ENCODE results near the gene ZNF470. TPM values are rescaled to one million over a fixed set of nuclear protein-coding genes. Genes with fewer than 3 reads are reported as not detected.

Gene ZNF470
- total RNA-seq, 1 donor from 2014 or later: 5.7 TPM

GRCh38 chr19:56566904-56567273 is 379 bp upstream of the ZNF470 start:
- Mint-ChIP-seq H3K4me3 (ENCODE audit: unreplicated experiment) (peak overlapping the region; percentile 97), H3K9me3 (ENCODE audit: unreplicated experiment) (peaks cover 51% of the 10 kb centered on the region), H3K4me1 (ENCODE audit: unreplicated experiment) (no peaks in the 10 kb centered on the region), H3K27ac (ENCODE audit: unreplicated experiment) (no peak overlapping the region), H3K36me3 (ENCODE audit: low read depth, unreplicated experiment) (peaks cover 76% of the 10 kb centered on the region), H3K27me3 (ENCODE audit: unreplicated experiment) (peaks cover 4% of the 10 kb centered on the region)
- DNase-seq (ENCODE audit: low spot score): peak; percentile 30
- TF ChIP-seq, protein P1, sequence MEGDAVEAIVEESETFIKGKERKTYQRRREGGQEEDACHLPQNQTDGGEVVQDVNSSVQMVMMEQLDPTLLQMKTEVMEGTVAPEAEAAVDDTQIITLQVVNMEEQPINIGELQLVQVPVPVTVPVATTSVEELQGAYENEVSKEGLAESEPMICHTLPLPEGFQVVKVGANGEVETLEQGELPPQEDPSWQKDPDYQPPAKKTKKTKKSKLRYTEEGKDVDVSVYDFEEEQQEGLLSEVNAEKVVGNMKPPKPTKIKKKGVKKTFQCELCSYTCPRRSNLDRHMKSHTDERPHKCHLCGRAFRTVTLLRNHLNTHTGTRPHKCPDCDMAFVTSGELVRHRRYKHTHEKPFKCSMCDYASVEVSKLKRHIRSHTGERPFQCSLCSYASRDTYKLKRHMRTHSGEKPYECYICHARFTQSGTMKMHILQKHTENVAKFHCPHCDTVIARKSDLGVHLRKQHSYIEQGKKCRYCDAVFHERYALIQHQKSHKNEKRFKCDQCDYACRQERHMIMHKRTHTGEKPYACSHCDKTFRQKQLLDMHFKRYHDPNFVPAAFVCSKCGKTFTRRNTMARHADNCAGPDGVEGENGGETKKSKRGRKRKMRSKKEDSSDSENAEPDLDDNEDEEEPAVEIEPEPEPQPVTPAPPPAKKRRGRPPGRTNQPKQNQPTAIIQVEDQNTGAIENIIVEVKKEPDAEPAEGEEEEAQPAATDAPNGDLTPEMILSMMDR (IDR thresholded peaks at IDR 0.05; ENCODE audit: unreplicated experiment): no peak

- no peak for DNase-seq (ENCODE audit: low spot score)
- H3K27ac Mint-ChIP-seq (ENCODE audit: unreplicated experiment): no peak overlapping the region
- no peaks in the 10 kb centered on the region for H3K4me1 Mint-ChIP-seq (ENCODE audit: unreplicated experiment)
- peak overlapping the region; percentile 62 for H3K4me3 Mint-ChIP-seq (ENCODE audit: unreplicated experiment)
- TF ChIP-seq, protein P1 (IDR thresholded peaks at IDR 0.05; ENCODE audit: unreplicated experiment): no peak
- peaks cover 64% of the 10 kb centered on the region for H3K9me3 Mint-ChIP-seq (ENCODE audit: unreplicated experiment)
- peaks cover 6% of the 10 kb centered on the region for H3K27me3 Mint-ChIP-seq (ENCODE audit: unreplicated experiment)
- H3K36me3 Mint-ChIP-seq (ENCODE audit: low read depth, unreplicated experiment): peaks cover 95% of the 10 kb centered on the region
Measured at GRCh38 chr19:56572589-56572988, 5.3 kb downstream of the ZNF470 start.

DNA sequence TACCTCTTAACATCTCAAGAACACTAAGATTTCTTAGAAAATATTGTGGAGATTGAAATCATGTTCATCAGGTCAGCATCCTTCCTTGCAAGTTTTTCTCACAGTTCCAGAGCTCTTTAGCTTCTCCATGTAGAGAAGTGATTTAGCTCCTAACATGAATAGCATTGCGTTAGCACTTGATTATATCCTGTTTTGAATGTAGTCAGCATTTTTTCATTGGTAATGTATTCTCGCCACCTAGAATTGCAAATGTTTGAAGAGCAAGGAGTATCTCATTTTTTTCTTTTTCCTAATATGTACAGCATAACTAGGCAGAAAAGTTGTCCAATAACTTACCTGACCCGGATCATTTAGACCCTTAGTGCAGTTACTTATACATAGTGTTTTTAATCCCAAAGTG is 6.6 kb downstream of the ZNF470 start:
- no peak overlapping the region for H3K27ac Mint-ChIP-seq (ENCODE audit: unreplicated experiment)
- no peaks in the 10 kb centered on the region for H3K4me1 Mint-ChIP-seq (ENCODE audit: unreplicated experiment)
- H3K4me3 Mint-ChIP-seq (ENCODE audit: unreplicated experiment): peak overlapping the region; percentile 49
- DNase-seq (ENCODE audit: low spot score): no peak
- H3K36me3 Mint-ChIP-seq (ENCODE audit: low read depth, unreplicated experiment): peaks cover 95% of the 10 kb centered on the region
- peaks cover 5% of the 10 kb centered on the region for H3K27me3 Mint-ChIP-seq (ENCODE audit: unreplicated experiment)
- H3K9me3 Mint-ChIP-seq (ENCODE audit: unreplicated experiment): peaks cover 67% of the 10 kb centered on the region
- TF ChIP-seq, protein P1 (IDR thresholded peaks at IDR 0.05; ENCODE audit: unreplicated experiment): no peak

- peaks cover 63% of the 10 kb centered on the region for H3K9me3 Mint-ChIP-seq (ENCODE audit: unreplicated experiment)
- H3K27me3 Mint-ChIP-seq (ENCODE audit: unreplicated experiment): peaks cover 5% of the 10 kb centered on the region
- TF ChIP-seq, protein P1 (IDR thresholded peaks at IDR 0.05; ENCODE audit: unreplicated experiment): no peak
- no peaks in the 10 kb centered on the region for H3K4me1 Mint-ChIP-seq (ENCODE audit: unreplicated experiment)
- H3K36me3 Mint-ChIP-seq (ENCODE audit: low read depth, unreplicated experiment): peaks cover 73% of the 10 kb centered on the region
- DNase-seq (ENCODE audit: low spot score): no peak
- H3K4me3 Mint-ChIP-seq (ENCODE audit: unreplicated experiment): peak overlapping the region; percentile 60
- no peak overlapping the region for H3K27ac Mint-ChIP-seq (ENCODE audit: unreplicated experiment)
Measured at GRCh38 chr19:56577719-56578602, 10.7 kb downstream of the ZNF470 start.

DNA sequence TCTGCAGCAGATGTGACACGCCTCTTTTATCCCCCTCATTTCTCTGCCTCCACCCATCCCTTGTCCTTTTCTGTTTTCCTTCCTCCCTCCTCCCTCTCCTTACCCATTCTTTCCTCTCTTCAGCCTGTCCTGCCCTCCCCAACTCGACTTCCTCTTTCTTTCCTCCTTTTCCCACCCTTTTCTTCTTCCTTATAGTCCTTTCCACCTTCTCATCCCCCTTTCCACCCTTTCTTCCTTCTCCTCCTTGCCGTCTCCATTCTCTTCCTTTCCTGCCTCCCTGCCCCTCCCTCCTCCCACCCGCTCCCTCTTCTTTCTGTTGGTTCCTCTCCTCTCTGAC is 27.1 kb downstream of the ZNF470 start:
- no peak for DNase-seq (ENCODE audit: low spot score)
- TF ChIP-seq, protein P1 (IDR thresholded peaks at IDR 0.05; ENCODE audit: unreplicated experiment): no peak
- peaks cover 30% of the 10 kb centered on the region for H3K4me1 Mint-ChIP-seq (ENCODE audit: unreplicated experiment)
- H3K27ac Mint-ChIP-seq (ENCODE audit: unreplicated experiment): no peak overlapping the region
- H3K4me3 Mint-ChIP-seq (ENCODE audit: unreplicated experiment): peak overlapping the region; percentile 100
- H3K9me3 Mint-ChIP-seq (ENCODE audit: unreplicated experiment): peaks cover 28% of the 10 kb centered on the region
- H3K27me3 Mint-ChIP-seq (ENCODE audit: unreplicated experiment): peaks cover 11% of the 10 kb centered on the region
- H3K36me3 Mint-ChIP-seq (ENCODE audit: low read depth, unreplicated experiment): peaks cover 38% of the 10 kb centered on the region

Measured in endothelial cell (in vitro differentiated cells).